Ascending aorta (tissue), 2 donors: Measurements from ENCODE around the gene GRM6. TPM values are rescaled to one million over a fixed set of nuclear protein-coding genes. Genes with fewer than 3 reads are reported as not detected.
A peak's percentile ranks its signal among the peaks of the same experiment; 100 is the strongest.

ENCODE experiments used
- DNase-seq, 2 donors: peaks; one replicate each; pipeline ENCODE4 v3.0.0-alpha.2; 2019; ENCODE audit warnings: low spot score in 2 of 2
- H3K27ac ChIP-seq, 2 donors: fragments of 200-600 bp; sonication (generic); one replicate each; pipeline ENCODE4 v1.5.1; 2016 to 2017; ENCODE audit warnings: mild to moderate bottlenecking in 1 of 2
- H3K27me3 ChIP-seq: fragments of 200-600 bp; sonication (generic); one replicate; pipeline ENCODE4 v1.5.1; 2017
- H3K36me3 ChIP-seq, 2 donors: fragments of 200-600 bp; sonication (generic); one replicate each; pipeline ENCODE4 v1.5.1; 2016
- H3K4me1 ChIP-seq, 2 donors: fragments of 200-600 bp; sonication (generic); one replicate each; pipeline ENCODE4 v1.5.1; 2016 to 2017; ENCODE audit warnings: mild to moderate bottlenecking in 1 of 2
- H3K4me3 ChIP-seq, 2 donors: fragments of 200-600 bp; sonication (generic); one replicate each; pipeline ENCODE4 v1.5.1; 2016 to 2017; ENCODE audit warnings: mild to moderate bottlenecking in 1 of 2
- H3K9me3 ChIP-seq, 2 donors: fragments of 200-600 bp; sonication (generic); one replicate each; pipeline ENCODE4 v1.5.1; 2016
- CTCF ChIP-seq, 3 experiments: fragments of 200-600 bp in 2 of 3; fragments of 450-650 bp in 1 of 3; sonication (generic) in 2 of 3; IDR thresholded peaks; one replicate each; pipeline ENCODE4 v1.5.1; 2016 to 2019; ENCODE audit warnings: antibody characterized with exemption in 3 of 3, mild to moderate bottlenecking in 1 of 3, moderate library complexity in 1 of 3
- intact Hi-C: fragments of 100-400 bp; cut with DNase I; formaldehyde crosslinking; loops from one replicate; pipeline ENCODE4 v1.15.1; 2023
- total RNA-seq: library from RNA; depleted of rRNA; stranded (reverse); fragments of >200 nt; gene quantifications from one replicate; pipeline ENCODE4 v1.1.0, GENCODE V29; 2016

Gene GRM6
- total RNA-seq, result not detected

GRCh38 chr5:178994580-178995340 is at the start of gene GRM6:
Gene GRM6 (minus strand): TSS chr5:178995320. CDS start chr5:178994944, 376 bp downstream.
- H3K9me3 ChIP-seq, result peaks cover 7 to 20% of the 10 kb centered on the region in 2 donors
- H3K36me3 ChIP-seq, result no peaks in the 10 kb centered on the region
- intact Hi-C loops, result no loop called here
- H3K4me3 ChIP-seq, result no peak within 1 kb of the TSS
- H3K4me1 ChIP-seq, result no peaks in the 10 kb centered on the region
- no peak for DNase-seq
- TF ChIP-seq CTCF (IDR thresholded peaks at IDR 0.05), result no peak
- H3K27me3 ChIP-seq, result no peaks in the 10 kb centered on the region
- no peak within 1 kb of the TSS for H3K27ac ChIP-seq

GRCh38 chr5:179044765-179045164 is 49.6 kb upstream of the GRM6 start:
- no peak overlapping the region for H3K27ac ChIP-seq
- DNase-seq, result no peak
- H3K27me3 ChIP-seq, result no peaks in the 10 kb centered on the region
- H3K4me3 ChIP-seq, result no peak overlapping the region
- H3K4me1 ChIP-seq, result no peaks in the 10 kb centered on the region
- no peak for TF ChIP-seq CTCF (IDR thresholded peaks at IDR 0.05)
- intact Hi-C loops, result no loop called here
- H3K9me3 ChIP-seq, result peaks cover 7 to 20% of the 10 kb centered on the region in 2 donors
- H3K36me3 ChIP-seq, result no peaks in the 10 kb centered on the region

GRCh38 chr5:179033004-179033580 is 38.0 kb upstream of the GRM6 start:
- no peak for TF ChIP-seq CTCF (IDR thresholded peaks at IDR 0.05)
- Histone ChIP-seq H3K9me3 (peaks cover 87 to 98% of the 10 kb centered on the region in 2 donors), H3K36me3 (peaks cover 49 to 56% of the 10 kb centered on the region in 2 donors), H3K27me3 (no peaks in the 10 kb centered on the region), H3K4me3 (no peak overlapping the region), H3K27ac (no peak overlapping the region), H3K4me1 (no peaks in the 10 kb centered on the region)
- intact Hi-C loops, result no loop called here
- no peak for DNase-seq

GRCh38 chr5:179023528-179024189 is 28.5 kb upstream of the GRM6 start, which contains the start of gene ZNF879:
Gene ZNF879 (plus strand): TSS chr5:179023804. CDS start chr5:179025005, 1,201 bp downstream.
- H3K4me3 ChIP-seq, result peak within 1 kb of the TSS; percentile 67 to 88
- H3K36me3 ChIP-seq, result peaks cover 22 to 33% of the 10 kb centered on the region in 2 donors
- peaks cover 0 to 3% of the 10 kb centered on the region in 2 donors for H3K4me1 ChIP-seq
- TF ChIP-seq CTCF (IDR thresholded peaks at IDR 0.05), result no peak
- peak within 1 kb of the TSS; percentile 70 to 95 for H3K27ac ChIP-seq
- DNase-seq, result peak; percentile 58 to 97
- intact Hi-C loops, result loop anchor here (1.0 to 2.0 kb wide), 6 partner anchors 37 to 527 kb away; partner anchors contain the start of genes CLK4, RUFY1, ZNF354C and ZNF454
- H3K9me3 ChIP-seq, result peaks cover 13 to 35% of the 10 kb centered on the region in 2 donors
- H3K27me3 ChIP-seq, result no peaks in the 10 kb centered on the region

- peaks cover 0 to 9% of the 10 kb centered on the region in 2 donors for H3K9me3 ChIP-seq
- H3K27me3 ChIP-seq, result no peaks in the 10 kb centered on the region
- TF ChIP-seq CTCF (IDR thresholded peaks at IDR 0.05), result no peak
- no peak overlapping the region for H3K27ac ChIP-seq
- H3K4me1 ChIP-seq, result no peaks in the 10 kb centered on the region
- no peak for DNase-seq
- no peaks in the 10 kb centered on the region for H3K36me3 ChIP-seq
- intact Hi-C loops, result no loop called here
- no peak overlapping the region for H3K4me3 ChIP-seq
Measured at GRCh38 chr5:179008667-179009066, 13.5 kb upstream of the GRM6 start.
